ENCODE data around the gene DNM3.

The DNM3 gene

DNA sequence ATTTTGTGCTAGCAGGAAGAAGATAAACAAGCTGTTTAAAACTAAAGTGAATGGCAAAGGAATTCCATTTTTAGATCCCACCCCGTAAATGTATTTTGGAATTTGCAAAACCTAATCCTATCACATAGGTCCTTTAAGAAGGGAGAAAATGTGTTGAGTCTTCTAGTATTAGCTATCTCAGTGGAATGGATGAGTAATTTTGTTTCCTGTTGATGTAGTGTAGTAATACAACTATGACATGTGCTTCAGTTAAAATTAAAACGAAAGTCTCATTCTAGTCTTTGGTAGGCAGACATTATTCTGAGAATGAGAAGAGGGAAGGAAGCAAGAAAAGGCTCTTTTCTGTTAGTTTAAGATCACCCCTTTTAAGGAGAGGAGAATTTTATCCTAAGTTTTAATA, 313.3 kb downstream of the DNM3 start:
- H3K4me3 ChIP-seq (ENCODE audit: low read length), result no peak overlapping the region
- TF ChIP-seq, protein P1, sequence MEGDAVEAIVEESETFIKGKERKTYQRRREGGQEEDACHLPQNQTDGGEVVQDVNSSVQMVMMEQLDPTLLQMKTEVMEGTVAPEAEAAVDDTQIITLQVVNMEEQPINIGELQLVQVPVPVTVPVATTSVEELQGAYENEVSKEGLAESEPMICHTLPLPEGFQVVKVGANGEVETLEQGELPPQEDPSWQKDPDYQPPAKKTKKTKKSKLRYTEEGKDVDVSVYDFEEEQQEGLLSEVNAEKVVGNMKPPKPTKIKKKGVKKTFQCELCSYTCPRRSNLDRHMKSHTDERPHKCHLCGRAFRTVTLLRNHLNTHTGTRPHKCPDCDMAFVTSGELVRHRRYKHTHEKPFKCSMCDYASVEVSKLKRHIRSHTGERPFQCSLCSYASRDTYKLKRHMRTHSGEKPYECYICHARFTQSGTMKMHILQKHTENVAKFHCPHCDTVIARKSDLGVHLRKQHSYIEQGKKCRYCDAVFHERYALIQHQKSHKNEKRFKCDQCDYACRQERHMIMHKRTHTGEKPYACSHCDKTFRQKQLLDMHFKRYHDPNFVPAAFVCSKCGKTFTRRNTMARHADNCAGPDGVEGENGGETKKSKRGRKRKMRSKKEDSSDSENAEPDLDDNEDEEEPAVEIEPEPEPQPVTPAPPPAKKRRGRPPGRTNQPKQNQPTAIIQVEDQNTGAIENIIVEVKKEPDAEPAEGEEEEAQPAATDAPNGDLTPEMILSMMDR (IDR thresholded peaks at IDR 0.05; ENCODE audit: insufficient read depth, low read depth, low read length, missing control alignments), result no peak
- peak; percentile 74 for DNase-seq (ENCODE audit: low read depth)

DNA sequence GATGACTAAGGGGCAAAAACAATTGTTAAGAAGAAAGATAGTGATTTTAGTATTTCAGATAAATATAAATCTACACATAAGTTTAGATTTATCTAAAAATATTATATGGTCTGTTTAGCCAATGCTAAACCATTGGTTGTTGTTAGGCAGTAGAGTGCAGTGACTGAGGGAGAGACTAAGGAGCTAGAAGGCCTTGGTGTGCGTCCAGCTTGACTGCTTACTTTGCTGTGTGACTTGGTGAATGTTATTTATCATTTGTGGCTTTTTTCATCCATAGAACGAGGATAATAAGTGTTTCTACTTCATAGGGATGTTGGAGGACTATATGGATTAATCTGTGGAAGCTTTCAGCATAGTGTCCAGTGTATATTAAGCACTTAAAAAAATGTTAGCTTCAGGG, 314.5 kb downstream of the DNM3 start:
- TF ChIP-seq, protein P1 (IDR thresholded peaks at IDR 0.05; ENCODE audit: insufficient read depth, low read depth, low read length, missing control alignments), result no peak
- no peak for DNase-seq (ENCODE audit: low read depth)
- H3K4me3 ChIP-seq (ENCODE audit: low read length), result no peak overlapping the region

DNA sequence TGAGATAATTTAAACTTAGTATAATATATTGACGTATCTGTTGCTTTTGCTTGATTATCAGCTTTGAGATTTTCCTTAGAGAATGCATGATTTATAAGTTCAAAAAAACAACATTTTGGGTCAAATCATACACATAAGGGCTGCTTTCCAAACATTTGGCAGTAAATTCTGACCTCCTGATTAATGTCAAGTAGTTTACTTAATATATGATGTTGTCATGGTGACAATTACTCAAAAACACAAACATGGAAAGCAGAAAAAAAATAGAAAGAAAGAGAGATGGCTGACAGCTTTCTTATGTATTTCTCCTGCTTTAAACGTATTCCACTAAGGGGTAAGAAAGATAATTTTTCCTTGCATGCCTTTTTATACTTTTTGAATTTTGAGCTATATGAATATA, 320.9 kb downstream of the DNM3 start:
- H3K4me3 ChIP-seq (ENCODE audit: low read length), result no peak overlapping the region
- TF ChIP-seq, protein P1 (IDR thresholded peaks at IDR 0.05; ENCODE audit: insufficient read depth, low read depth, low read length, missing control alignments), result no peak
- DNase-seq (ENCODE audit: low read depth), result no peak

DNA sequence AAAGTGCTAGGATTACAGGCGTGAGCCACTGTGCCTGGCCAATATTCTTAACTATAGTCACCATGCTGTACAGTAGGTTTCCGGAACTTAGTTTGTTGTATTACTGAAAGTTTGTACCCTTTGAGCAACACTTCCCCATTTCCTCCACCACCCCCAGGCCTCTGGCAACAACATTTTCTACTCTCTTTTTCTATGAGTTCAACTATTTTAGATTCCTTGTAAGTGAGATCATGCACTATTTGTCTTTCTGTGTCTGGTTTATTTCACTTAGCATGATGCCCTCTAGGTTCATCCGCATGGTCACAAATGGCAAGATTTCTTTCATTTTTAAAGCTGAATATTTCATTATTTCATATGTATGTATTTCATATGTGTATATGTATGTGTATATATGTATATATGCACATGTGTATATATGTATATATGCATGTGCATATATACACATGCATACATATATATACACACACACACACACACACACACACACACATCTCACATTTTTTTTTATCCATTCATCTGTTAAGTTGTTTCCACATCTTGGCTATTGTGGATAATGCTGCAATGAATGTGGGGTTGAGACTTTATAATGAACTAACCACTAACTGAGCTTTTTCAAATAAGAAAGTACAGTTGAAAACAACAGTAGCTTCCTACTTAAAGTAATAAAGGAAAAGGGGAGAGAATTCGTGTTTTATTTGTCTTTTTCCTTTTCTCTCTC, 322.4 kb downstream of the DNM3 start:
- no peak for DNase-seq (ENCODE audit: low read depth)
- H3K4me3 ChIP-seq (ENCODE audit: low read length), result no peak overlapping the region
- TF ChIP-seq, protein P1 (IDR thresholded peaks at IDR 0.05; ENCODE audit: insufficient read depth, low read depth, low read length, missing control alignments), result no peak

DNA sequence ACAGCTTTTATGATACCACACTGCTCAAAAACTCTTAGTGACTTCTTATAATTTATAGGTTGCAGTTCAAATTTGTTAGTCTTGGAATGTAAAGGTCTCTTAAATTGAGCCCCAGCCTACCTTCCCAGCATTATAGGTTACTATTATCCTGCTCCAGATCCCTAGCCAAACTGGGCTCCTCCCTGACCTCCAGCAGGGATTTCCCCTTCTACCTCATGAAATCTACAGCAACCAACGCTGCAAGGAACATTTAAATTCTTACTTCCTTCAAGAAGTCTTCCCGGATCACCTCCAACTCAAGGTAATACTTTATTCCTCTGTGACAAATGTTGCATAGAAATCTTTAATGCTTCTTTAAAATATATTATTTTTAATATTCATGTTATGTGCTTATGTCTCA, 324.1 kb downstream of the DNM3 start:
- H3K4me3 ChIP-seq (ENCODE audit: low read length), result no peak overlapping the region
- TF ChIP-seq, protein P1 (IDR thresholded peaks at IDR 0.05; ENCODE audit: insufficient read depth, low read depth, low read length, missing control alignments), result no peak
- no peak for DNase-seq (ENCODE audit: low read depth)

DNA sequence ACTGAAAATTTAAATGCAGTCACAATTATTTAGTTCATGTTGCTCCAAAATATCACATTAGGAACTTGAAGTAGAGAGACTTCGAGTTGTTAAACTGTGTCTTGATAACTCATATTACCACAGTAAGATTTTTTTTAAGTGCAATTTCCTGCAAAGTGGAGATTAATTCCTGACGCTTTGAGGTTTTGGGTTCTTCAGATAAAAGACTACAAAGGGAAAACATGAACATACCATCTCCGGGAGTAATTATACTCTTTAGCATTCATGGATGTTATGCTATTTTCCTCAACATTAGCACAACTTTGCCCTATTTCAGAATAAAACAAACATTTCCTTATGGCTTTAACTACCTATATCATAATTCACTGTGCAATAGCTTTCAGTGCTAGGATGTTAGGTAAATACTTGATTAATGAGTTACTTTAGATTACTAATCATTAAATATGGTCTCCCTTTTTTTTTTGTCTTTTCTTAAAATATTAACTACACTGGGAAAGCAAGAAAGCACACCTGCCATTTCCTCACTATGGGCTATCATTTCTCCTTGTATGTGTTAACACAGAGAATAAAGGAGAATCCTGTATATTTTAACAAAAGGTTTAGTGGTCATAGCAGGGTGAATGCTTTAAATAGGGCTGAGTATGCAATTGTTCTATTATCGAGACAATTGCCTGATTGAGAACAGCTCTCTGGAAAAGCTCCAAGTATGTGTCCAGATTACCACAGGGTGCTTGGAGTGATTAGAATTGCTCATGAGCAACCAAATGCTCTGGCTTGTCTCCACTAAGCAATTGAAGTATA, 326.7 kb downstream of the DNM3 start:
- TF ChIP-seq, protein P1 (IDR thresholded peaks at IDR 0.05; ENCODE audit: insufficient read depth, low read depth, low read length, missing control alignments), result no peak
- DNase-seq (ENCODE audit: low read depth), result peak; percentile 23
- H3K4me3 ChIP-seq (ENCODE audit: low read length), result no peak overlapping the region

Data from epithelial cell of esophagus (primary cell).